ENCODE measurements around the gene NUDT12. TPM values are rescaled to one million over a fixed set of nuclear protein-coding genes. Genes with fewer than 3 reads are reported as not detected.

NUDT12 gene
- total RNA-seq, 3 donors from 2014 or later: 13.7 to 26.3 (median 22.1) TPM

- no peak for ATAC-seq
- H3K36me3 ChIP-seq (ENCODE audit: low read depth): no peaks in the 10 kb centered on the region
- H3K4me3 ChIP-seq: no peak overlapping the region
- H3K4me1 ChIP-seq (ENCODE audit: low read depth): no peaks in the 10 kb centered on the region
- H3K9me3 ChIP-seq: no peaks in the 10 kb centered on the region
- intact Hi-C loops (cut with DNase I, micrococcal nuclease): no loop called here
- no peak for TF ChIP-seq CTCF (IDR thresholded peaks at IDR 0.05)
- DNase-seq: no peak
Observed at GRCh38 chr5:103600086-103600485, 37.5 kb upstream of the NUDT12 start.

GRCh38 chr5:103598997-103599566 is 36.5 kb upstream of the NUDT12 start:
- no peak for DNase-seq
- no peaks in the 10 kb centered on the region for H3K36me3 ChIP-seq (ENCODE audit: low read depth)
- no peak overlapping the region for H3K4me3 ChIP-seq
- no peaks in the 10 kb centered on the region for H3K9me3 ChIP-seq
- no peak for TF ChIP-seq CTCF (IDR thresholded peaks at IDR 0.05)
- H3K4me1 ChIP-seq (ENCODE audit: low read depth): no peaks in the 10 kb centered on the region
- no peak for ATAC-seq
- intact Hi-C loops (cut with DNase I, micrococcal nuclease): no loop called here

- no peak for TF ChIP-seq CTCF (IDR thresholded peaks at IDR 0.05)
- intact Hi-C loops (cut with DNase I, micrococcal nuclease): no loop called here
- no peaks in the 10 kb centered on the region for H3K4me1 ChIP-seq (ENCODE audit: low read depth)
Observed at GRCh38 chr5:103590221-103590620, 27.6 kb upstream of the NUDT12 start.

GRCh38 chr5:103589776-103590175 is 27.2 kb upstream of the NUDT12 start:
- intact Hi-C loops (cut with DNase I, micrococcal nuclease): no loop called here
- no peak for TF ChIP-seq CTCF (IDR thresholded peaks at IDR 0.05)
- no peaks in the 10 kb centered on the region for H3K4me1 ChIP-seq (ENCODE audit: low read depth)
- H3K9me3 ChIP-seq: no peaks in the 10 kb centered on the region
- no peak overlapping the region for H3K4me3 ChIP-seq
- no peaks in the 10 kb centered on the region for H3K36me3 ChIP-seq (ENCODE audit: low read depth)
- ATAC-seq (no peak), DNase-seq (no peak)

More at GRCh38 chr5:103590221-103590620, 27.6 kb upstream of the NUDT12 start:
- Histone ChIP-seq H3K9me3 (no peaks in the 10 kb centered on the region), H3K36me3 (ENCODE audit: low read depth) (no peaks in the 10 kb centered on the region), H3K4me3 (no peak overlapping the region)
- ATAC-seq (no peak), DNase-seq (no peak)

- TF ChIP-seq CTCF (IDR thresholded peaks at IDR 0.05): no peak
- Histone ChIP-seq H3K9me3 (no peaks in the 10 kb centered on the region), H3K4me3 (no peak overlapping the region), H3K4me1 (ENCODE audit: low read depth) (no peaks in the 10 kb centered on the region), H3K36me3 (ENCODE audit: low read depth) (no peaks in the 10 kb centered on the region)
- intact Hi-C loops (cut with DNase I, micrococcal nuclease): no loop called here
- no peak for ATAC-seq
- DNase-seq: no peak
Observed at GRCh38 chr5:103589357-103589756, 26.8 kb upstream of the NUDT12 start.
